Measurements from ENCODE around the gene ATP10D.

- no peak for TF ChIP-seq CTCF (IDR thresholded peaks at IDR 0.05)
- TF ChIP-seq POLR2A (IDR thresholded peaks at IDR 0.05) = no peak
Observed at GRCh38 chr4:47631161-47631560, 146.1 kb downstream of the ATP10D start.
